Heart right ventricle (tissue), 16 donors: ENCODE results near the gene DGKH. TPM values are rescaled to one million over a fixed set of nuclear protein-coding genes. Genes with fewer than 3 reads are reported as not detected.

Experiments used
- ATAC-seq, 8 donors: fragments of 200-7000 bp; cut with Tn5 transposase; one replicate each; pipeline ENCODE4 v1.9.1; 2020; ENCODE audit warnings: mild to moderate bottlenecking in 8 of 8, moderate library complexity in 8 of 8, moderate number of reproducible peaks in 1 of 8
- DNase-seq, 2 donors: peaks; one replicate each; pipeline ENCODE4 v3.0.0-alpha.2; 2020
- H3K27ac ChIP-seq, 10 donors: fragments of 200-600 bp; sonication (generic) in 2 of 10; one replicate each; pipeline versions ENCODE4 v1.5.0 to v1.8.0; 2020 to 2022; ENCODE audit warnings: mild to moderate bottlenecking in 3 of 10
- H3K27me3 ChIP-seq, 7 donors: fragments of 200-600 bp; one replicate each; pipeline ENCODE4 v1.8.0; 2021 to 2022; ENCODE audit warnings: mild to moderate bottlenecking in 2 of 7
- H3K36me3 ChIP-seq, 9 donors: fragments of 200-600 bp; sonication (generic) in 1 of 9; one replicate each; pipeline versions ENCODE4 v1.5.0 to v1.8.0; 2020 to 2022; ENCODE audit warnings: mild to moderate bottlenecking in 2 of 9
- H3K4me1 ChIP-seq, 9 donors: fragments of 200-600 bp; sonication (generic) in 1 of 9; one replicate each; pipeline versions ENCODE4 v1.5.0 to v1.8.0; 2020 to 2022; ENCODE audit warnings: mild to moderate bottlenecking in 4 of 9
- H3K4me3 ChIP-seq, 10 donors: fragments of 200-600 bp; sonication (generic) in 2 of 10; one replicate each; pipeline versions ENCODE4 v1.5.0 to v1.8.0; 2020 to 2022; ENCODE audit warnings: mild to moderate bottlenecking in 7 of 10, moderate library complexity in 2 of 10
- H3K9me3 ChIP-seq, 11 donors: fragments of 200-600 bp in 10 of 11; sonication (generic) in 2 of 11; one replicate each; pipeline versions ENCODE4 v1.5.0 to v1.8.0; 2013 to 2022; ENCODE audit warnings: mild to moderate bottlenecking in 2 of 11, control low read depth in 1 of 11, moderate library complexity in 1 of 11
- WGBS, 2 donors: extraction: QIAGEN DNeasy Blood & Tissue Kit; methylation state at CpG; one replicate each; pipeline ENCODE4 v1.1.7; 2013; ENCODE audit warnings: inconsistent platforms in 1 of 2; 5-methylcytosine and 5-hydroxymethylcytosine counted together
- intact Hi-C, 10 donors: fragments of 100-400 bp; cut with DNase I; formaldehyde crosslinking; loops; one replicate each; pipeline versions ENCODE4 v1.11.1 to v1.14.2; 2022
- polyA plus RNA-seq, 2 donors: library from polyadenylated mRNA; stranded (reverse); fragments of 200-250 nt; gene quantifications; one replicate each; pipeline ENCODE4 v1.2.3, GENCODE V29; 2013
- total RNA-seq, 10 donors: library from RNA; stranded (reverse); fragmentation: NEBNext Ultra II Directional in 3 of 10; extraction: Animal tissue kit (Norgen Biotek cat#: 25700) in 3 of 10; gene quantifications; one replicate each; pipeline versions ENCODE4 v1.2.1 to v1.2.4, GENCODE V29; 2021 to 2023
- TF ChIP-seq, protein P1 (sequence below), 9 donors: fragments of 200-600 bp; sonication (generic) in 2 of 9; IDR thresholded peaks; one replicate each; pipeline versions ENCODE4 v1.5.0 to v1.8.0; 2021 to 2022; ENCODE audit warnings: antibody characterized with exemption in 9 of 9, mild to moderate bottlenecking in 5 of 9, moderate library complexity in 1 of 9
- donor health status: Arrhythmogenic right ventricular cardiomyopathy.
- donor health status: ischemic (EF 13 %, LVEDD 7.1; RV severe dilation, severe dysfunction).
- donor health status: healthy with polysubstance abuse.
- donor health status: DM: no; HTN: yes; CAD: no.
- donor health status: DM: no; HTN: no; CAD: no.
- donor health status: ischemic (EF 25% LVEDD 6.9; RV normal size, moderate dysfunction).
- donor health status: ischemic (EF 25% LVEDD 5.7; RV mildly dilated, moderate dysfunction).
- donor health status: healthy.
- donor health status: DM: yes; HTN: yes; CAD: no.
- donor health status: Ischemic cardiomyopathy.
- donor health status: ischemic (EF 35%, LVEDD 5.7; RV mildly dilated, moderate dysfunction).
- donor health status: nonischemic (EF 11% LVEDD 7.7; RV severe dilation, severe dysfunction).
- donor health status: DM: yes; HTN: yes; CAD: no.
- donor health status: PGD.
- donor health status: ischemic (EF 29% LVEDD 5.4; RV normal size, mild dysfunction).
- donor health status: nonischemic (EF 23%, LVEDD 6.1; RV moderate dilation, normal function).

The DGKH gene
- total and polyA plus RNA-seq, 12 donors, result 1.2 to 11.0 (median 7.2) TPM

DNA sequence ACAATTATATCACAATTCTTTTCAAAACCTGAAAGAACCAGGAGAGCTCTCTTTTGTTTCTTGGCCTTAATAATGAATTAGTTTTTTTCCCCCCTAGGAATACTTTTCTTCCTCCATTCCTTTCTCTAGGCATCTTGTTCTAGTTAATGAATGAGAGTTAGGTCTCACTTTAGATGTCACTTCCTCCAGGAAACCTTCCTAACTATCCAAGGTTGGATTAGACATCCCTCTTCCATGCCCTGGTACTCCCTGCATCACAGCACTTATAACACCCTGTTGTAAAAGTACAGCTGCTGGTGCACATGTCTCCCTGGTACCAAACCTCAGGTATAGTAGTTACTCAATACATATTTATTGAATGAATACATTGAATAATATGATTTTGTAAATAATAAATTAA, 21.2 kb upstream of the DGKH start:
- intact Hi-C loops, result no loop called here
- no peaks in the 10 kb centered on the region for H3K9me3 ChIP-seq
- TF ChIP-seq, protein P1, sequence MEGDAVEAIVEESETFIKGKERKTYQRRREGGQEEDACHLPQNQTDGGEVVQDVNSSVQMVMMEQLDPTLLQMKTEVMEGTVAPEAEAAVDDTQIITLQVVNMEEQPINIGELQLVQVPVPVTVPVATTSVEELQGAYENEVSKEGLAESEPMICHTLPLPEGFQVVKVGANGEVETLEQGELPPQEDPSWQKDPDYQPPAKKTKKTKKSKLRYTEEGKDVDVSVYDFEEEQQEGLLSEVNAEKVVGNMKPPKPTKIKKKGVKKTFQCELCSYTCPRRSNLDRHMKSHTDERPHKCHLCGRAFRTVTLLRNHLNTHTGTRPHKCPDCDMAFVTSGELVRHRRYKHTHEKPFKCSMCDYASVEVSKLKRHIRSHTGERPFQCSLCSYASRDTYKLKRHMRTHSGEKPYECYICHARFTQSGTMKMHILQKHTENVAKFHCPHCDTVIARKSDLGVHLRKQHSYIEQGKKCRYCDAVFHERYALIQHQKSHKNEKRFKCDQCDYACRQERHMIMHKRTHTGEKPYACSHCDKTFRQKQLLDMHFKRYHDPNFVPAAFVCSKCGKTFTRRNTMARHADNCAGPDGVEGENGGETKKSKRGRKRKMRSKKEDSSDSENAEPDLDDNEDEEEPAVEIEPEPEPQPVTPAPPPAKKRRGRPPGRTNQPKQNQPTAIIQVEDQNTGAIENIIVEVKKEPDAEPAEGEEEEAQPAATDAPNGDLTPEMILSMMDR (IDR thresholded peaks at IDR 0.05), result no peak
- no peak overlapping the region for H3K4me3 ChIP-seq
- ATAC-seq (no peak), DNase-seq (no peak)
- H3K27ac ChIP-seq, result no peak overlapping the region
- no peaks in the 10 kb centered on the region for H3K27me3 ChIP-seq
- H3K36me3 ChIP-seq, result no peaks in the 10 kb centered on the region
- H3K4me1 ChIP-seq, result no peaks in the 10 kb centered on the region

DNA sequence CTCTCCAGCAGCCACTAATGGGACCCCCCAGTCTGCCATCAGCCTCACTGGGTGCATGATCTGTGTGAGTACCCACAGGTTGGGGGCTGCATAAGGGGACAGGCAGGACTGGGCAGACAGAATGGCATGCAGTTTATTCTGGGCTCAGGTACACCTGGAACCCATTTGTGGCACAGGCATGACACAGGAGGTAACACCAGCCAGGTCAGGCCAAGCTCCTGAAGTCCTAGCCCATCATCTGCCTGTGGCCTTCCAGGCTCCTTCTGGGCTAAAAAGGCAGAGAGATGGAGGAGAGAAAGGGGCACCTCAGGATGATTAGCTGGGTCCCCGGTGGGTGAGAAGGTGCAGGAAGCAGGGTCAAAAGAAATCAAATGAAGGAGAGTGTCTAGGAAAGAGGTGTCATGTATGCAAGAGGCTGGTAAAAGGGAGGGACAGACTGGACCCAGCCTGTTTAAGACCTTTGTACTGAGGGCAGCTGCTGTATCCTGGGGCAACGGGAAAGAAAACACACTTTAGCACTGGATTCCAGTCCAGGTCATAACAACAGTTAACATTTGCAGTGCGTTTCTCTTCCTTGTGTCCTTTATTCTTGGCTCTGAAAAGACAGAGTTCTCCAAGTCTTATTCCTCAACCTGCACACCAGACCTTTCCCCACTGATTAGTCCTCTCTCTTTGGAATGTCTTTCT, 20.2 kb upstream of the DGKH start:
- Histone ChIP-seq H3K9me3 (no peaks in the 10 kb centered on the region), H3K27ac (no peak overlapping the region), H3K27me3 (no peaks in the 10 kb centered on the region), H3K4me3 (no peak overlapping the region), H3K4me1 (no peaks in the 10 kb centered on the region), H3K36me3 (no peaks in the 10 kb centered on the region)
- ATAC-seq, result no peak
- no peak for DNase-seq
- intact Hi-C loops, result no loop called here
- WGBS, 2 donors, result 60 to 64% methylated on average over 3 of the region's 3 CpGs
- TF ChIP-seq, protein P1 (IDR thresholded peaks at IDR 0.05), result no peak

DNA sequence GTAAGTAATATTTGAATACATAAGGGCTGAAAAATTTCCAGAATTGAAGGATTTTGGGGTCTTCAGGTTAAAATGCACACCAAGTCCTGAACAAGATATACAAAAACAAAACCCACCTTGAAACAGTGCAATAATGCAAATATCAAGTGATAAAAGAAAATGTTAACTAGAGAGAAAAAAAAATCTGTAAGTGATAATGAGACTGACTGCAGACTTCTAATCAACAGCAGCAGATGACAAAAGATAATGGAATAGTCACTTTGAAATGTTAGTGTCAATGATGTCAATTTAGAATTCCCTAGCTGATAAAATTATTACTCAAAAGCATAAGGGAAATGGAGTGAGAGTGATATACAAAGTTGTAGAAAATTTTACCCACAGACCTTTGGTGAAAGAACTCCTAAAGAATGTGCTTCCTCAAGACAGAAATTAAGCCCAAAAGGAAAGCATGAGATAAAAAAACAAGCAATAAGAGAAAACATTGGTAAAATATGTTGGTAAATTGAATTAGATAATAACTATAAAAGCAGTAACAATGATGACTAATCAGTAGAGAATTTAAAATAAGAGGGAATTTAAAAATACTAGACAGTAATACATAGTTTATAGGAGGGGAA, 12.4 kb upstream of the DGKH start:
- H3K27me3 ChIP-seq, result no peaks in the 10 kb centered on the region
- peaks cover 0 to 7% (median 0%) of the 10 kb centered on the region in 11 donors for H3K9me3 ChIP-seq
- no peak overlapping the region for H3K4me3 ChIP-seq
- TF ChIP-seq, protein P1 (IDR thresholded peaks at IDR 0.05), result no peak
- no peaks in the 10 kb centered on the region for H3K36me3 ChIP-seq
- H3K27ac ChIP-seq, result no peak overlapping the region
- ATAC-seq, result no peak
- H3K4me1 ChIP-seq, result peaks cover 0 to 11% (median 4%) of the 10 kb centered on the region in 9 donors
- DNase-seq, result no peak
- intact Hi-C loops, result loop anchor here in 3 of 10 donors (5.0 to 10.0 kb wide), 2 partner anchors 71 to 74 kb away; partner anchors contain the start of gene VWA8 (in 3 of the 3)

DNA sequence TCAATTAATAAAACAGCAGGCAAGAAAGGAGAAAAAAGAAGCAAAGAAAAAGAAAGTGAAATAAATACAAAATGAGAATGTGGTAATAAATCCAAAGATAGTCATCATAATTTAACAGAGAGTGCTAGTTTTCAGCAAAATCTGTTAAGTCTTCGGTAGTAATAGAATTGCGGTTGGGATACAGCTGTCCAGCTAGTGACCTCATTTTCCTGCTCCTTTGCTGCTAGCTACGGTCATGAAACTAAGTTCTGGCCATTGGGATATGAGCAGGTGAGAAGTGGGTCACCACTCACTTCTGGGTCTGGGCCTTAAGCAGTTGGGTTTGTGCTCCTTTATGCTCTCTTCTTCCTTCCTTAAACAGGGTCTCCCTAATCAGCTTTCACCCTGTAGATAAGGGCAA, 11.7 kb upstream of the DGKH start:
- Histone ChIP-seq H3K27ac (no peak overlapping the region), H3K36me3 (no peaks in the 10 kb centered on the region), H3K4me1 (peaks cover 0 to 18% (median 5%) of the 10 kb centered on the region in 9 donors), H3K27me3 (no peaks in the 10 kb centered on the region), H3K9me3 (peaks cover 0 to 7% (median 0%) of the 10 kb centered on the region in 11 donors), H3K4me3 (no peak overlapping the region)
- TF ChIP-seq, protein P1 (IDR thresholded peaks at IDR 0.05), result no peak
- WGBS, 2 donors, result 90 to 91% methylated on average over 3 of the region's 3 CpGs
- intact Hi-C loops, result loop anchor here in 3 of 10 donors (5.0 to 10.0 kb wide), 2 partner anchors 72 to 74 kb away; partner anchors contain the start of gene VWA8 (in 3 of the 3)
- DNase-seq (no peak), ATAC-seq (no peak)
